Neural cell (in vitro differentiated cells): ENCODE results near the gene CLDN2. TPM values are rescaled to one million over a fixed set of nuclear protein-coding genes. Genes with fewer than 3 reads are reported as not detected.

Source experiments
- H2AFZ ChIP-seq: fragments of 200-600, 300-800 bp; sonication (generic), shearing (Covaris generic); 2 replicates; pipeline ENCODE4 v1.6.0; 2014; ENCODE audit warnings: low read depth, mild to moderate bottlenecking, antibody characterized with exemption, low read length, moderate library complexity
- H3F3A ChIP-seq: fragments of 200-600 bp; shearing (Covaris generic); 2 replicates; pipeline ENCODE4 v1.6.1; 2016; ENCODE audit warnings: mild to moderate bottlenecking, moderate library complexity, mixed read lengths, antibody characterized with exemption, low read length; ENCODE audit not compliant: insufficient read depth, poor library complexity, severe bottlenecking
- H3K27ac ChIP-seq: fragments of 200-600, 300-800 bp; sonication (generic), shearing (Covaris generic); 2 replicates; pipeline ENCODE4 v1.5.1; 2014; ENCODE audit warnings: mild to moderate bottlenecking, low read length, moderate library complexity
- H3K27me3 ChIP-seq: fragments of 300-800, 200-600 bp; sonication (generic), shearing (Covaris generic); 2 replicates; pipeline ENCODE4 v1.6.0; 2014; ENCODE audit warnings: mild to moderate bottlenecking, low read depth, low read length, moderate library complexity; ENCODE audit not compliant: insufficient read depth
- H3K36me3 ChIP-seq: fragments of 300-800, 200-600 bp; sonication (generic), shearing (Covaris generic); 2 replicates; pipeline ENCODE4 v1.5.1; 2014; ENCODE audit warnings: mild to moderate bottlenecking, antibody characterized with exemption, low read length, moderate library complexity; ENCODE audit not compliant: insufficient read depth
- H3K4me2 ChIP-seq: fragments of 300-800, 200-600 bp; sonication (generic), shearing (Covaris generic); 2 replicates; pipeline ENCODE4 v1.6.0; 2014; ENCODE audit warnings: mild to moderate bottlenecking, low read length
- H3K4me3 ChIP-seq: fragments of 300-800, 200-600 bp; sonication (generic), shearing (Covaris generic); 2 replicates; pipeline ENCODE4 v1.5.1; 2014; ENCODE audit warnings: mild to moderate bottlenecking, low read length, moderate library complexity
- H3K79me2 ChIP-seq: fragments of 200-600 bp; shearing (Covaris generic); replicated peaks from 2 replicates; pipeline ENCODE4 v1.6.0; 2014; ENCODE audit warnings: mild to moderate bottlenecking, low read length, moderate library complexity; ENCODE audit not compliant: insufficient read depth
- H3K9ac ChIP-seq: fragments of 300-800, 200-600 bp; sonication (generic), shearing (Covaris generic); 2 replicates; pipeline ENCODE4 v1.6.1; 2016; ENCODE audit warnings: mild to moderate bottlenecking, low read length, mixed read lengths
- H3K9me2 ChIP-seq: fragments of 200-600 bp; shearing (Covaris generic); 2 replicates; pipeline ENCODE4 v1.6.1; 2016; ENCODE audit warnings: mild to moderate bottlenecking, low read length, mixed read lengths; ENCODE audit not compliant: insufficient read depth
- H3K9me3 ChIP-seq: fragments of 200-600, 300-800 bp; sonication (generic), shearing (Covaris generic); 2 replicates; pipeline ENCODE4 v1.6.1; 2016; ENCODE audit warnings: mild to moderate bottlenecking, mixed run types, low read length, moderate library complexity, mixed read lengths
- H4K20me1 ChIP-seq: fragments of 200-600 bp; shearing (Covaris generic); 2 replicates; pipeline ENCODE4 v1.6.1; 2016; ENCODE audit warnings: mild to moderate bottlenecking, mixed run types; ENCODE audit not compliant: insufficient read depth
- CTCF ChIP-seq: fragments of 450-650 bp; IDR thresholded peaks from 2 replicates; pipeline ENCODE4 v1.5.1; 2014; ENCODE audit warnings: antibody characterized with exemption, mild to moderate bottlenecking, moderate library complexity; ENCODE audit not compliant: poor library complexity, severe bottlenecking
- EP300 ChIP-seq: fragments of 450-650 bp; conservative IDR thresholded peaks from 2 replicates; pipeline ENCODE4 v1.6.1; 2014; ENCODE audit warnings: antibody characterized with exemption, mild to moderate bottlenecking, moderate library complexity; ENCODE audit not compliant: poor library complexity, severe bottlenecking
- EZH2 ChIP-seq: fragments of 200-600, 300-800 bp; shearing (Covaris generic), sonication (generic); IDR thresholded peaks from 2 replicates; pipeline ENCODE4 v1.6.1; 2014; ENCODE audit warnings: antibody characterized with exemption, low read length, borderline replicate concordance, mild to moderate bottlenecking; ENCODE audit not compliant: insufficient read depth, poor library complexity, severe bottlenecking
- MXI1 ChIP-seq: fragments of 450-650 bp; conservative IDR thresholded peaks from 2 replicates; pipeline ENCODE4 v1.6.1; 2014; ENCODE audit warnings: antibody characterized with exemption, mild to moderate bottlenecking; ENCODE audit not compliant: poor library complexity, severe bottlenecking
- POLR2AphosphoS5 ChIP-seq: IDR thresholded peaks from 2 replicates; pipeline ENCODE4 v1.6.1; 2012
- RAD21 ChIP-seq: fragments of 450-650 bp; conservative IDR thresholded peaks from 2 replicates; pipeline ENCODE4 v1.6.1; 2014; ENCODE audit warnings: antibody characterized with exemption, mild to moderate bottlenecking, moderate library complexity
- REST ChIP-seq: IDR thresholded peaks from 2 replicates; pipeline ENCODE4 v1.6.1; 2012; ENCODE audit warnings: borderline replicate concordance
- SMC3 ChIP-seq: fragments of 450-650 bp; conservative IDR thresholded peaks from 2 replicates; pipeline ENCODE4 v1.6.1; 2014; ENCODE audit warnings: antibody characterized with exemption, mild to moderate bottlenecking, moderate library complexity; ENCODE audit not compliant: poor library complexity
- TAF1 ChIP-seq: IDR thresholded peaks from 2 replicates; pipeline ENCODE4 v1.6.1; 2012; ENCODE audit warnings: low read depth
- polyA plus RNA-seq: library from polyadenylated mRNA; depleted of rRNA; stranded (reverse); fragments of >200 nt; gene quantifications from 2 replicates; pipeline ENCODE4 v1.2.3, GENCODE V29; 2014

Gene CLDN2
- polyA plus RNA-seq, 1 donor from 2014 or later = not detected

GRCh38 chrX:106912864-106913263, 7.3 kb upstream of the CLDN2 start:
- Histone ChIP-seq H3F3A (no peaks in the 10 kb centered on the region), H3K9me3 (no peaks in the 10 kb centered on the region), H4K20me1 (no peaks in the 10 kb centered on the region), H3K27ac (no peak overlapping the region), H3K4me2 (no peak overlapping the region), H3K36me3 (no peaks in the 10 kb centered on the region), H3K79me2 (no peaks in the 10 kb centered on the region), H3K4me3 (no peak overlapping the region), H3K27me3 (no peaks in the 10 kb centered on the region), H3K9me2 (no peaks in the 10 kb centered on the region), H3K9ac (no peak overlapping the region), H2AFZ (no peak overlapping the region)
- TF ChIP-seq EZH2 (no peak), SMC3 (no peak)

GRCh38 chrX:106917830-106918500, 2.2 kb upstream of the CLDN2 start:
- Histone ChIP-seq H2AFZ (no peak overlapping the region), H3K4me2 (no peak overlapping the region)

GRCh38 chrX:106921637-106922036, 1.4 kb downstream of the CLDN2 start:
- no peaks in the 10 kb centered on the region for H3K79me2 ChIP-seq
- H3F3A ChIP-seq = no peaks in the 10 kb centered on the region
- no peak overlapping the region for H3K4me2 ChIP-seq
- no peaks in the 10 kb centered on the region for H3K9me2 ChIP-seq
- no peaks in the 10 kb centered on the region for H3K9me3 ChIP-seq
- no peak overlapping the region for H2AFZ ChIP-seq
- no peaks in the 10 kb centered on the region for H4K20me1 ChIP-seq
- H3K4me3 ChIP-seq = no peak overlapping the region
- no peak overlapping the region for H3K9ac ChIP-seq
- no peaks in the 10 kb centered on the region for H3K36me3 ChIP-seq
- no peaks in the 10 kb centered on the region for H3K27me3 ChIP-seq
- H3K27ac ChIP-seq = no peak overlapping the region
- TF ChIP-seq SMC3 (no peak), TAF1 (no peak), POLR2AphosphoS5 (no peak), CTCF (no peak), EP300 (no peak), REST (no peak), RAD21 (no peak)

More at GRCh38 chrX:106917830-106918500, 2.2 kb upstream of the CLDN2 start:
- no peak for TF ChIP-seq REST
- no peak for TF ChIP-seq RAD21
- TF ChIP-seq POLR2AphosphoS5 = no peak
- TF ChIP-seq MXI1 = no peak
- TF ChIP-seq TAF1 = no peak
- TF ChIP-seq SMC3 = no peak
- Histone ChIP-seq H3K4me3 (no peak overlapping the region), H3K79me2 (no peaks in the 10 kb centered on the region), H4K20me1 (no peaks in the 10 kb centered on the region), H3K27me3 (no peaks in the 10 kb centered on the region), H3K9ac (no peak overlapping the region), H3K27ac (no peak overlapping the region), H3F3A (no peaks in the 10 kb centered on the region), H3K36me3 (no peaks in the 10 kb centered on the region), H3K9me2 (no peaks in the 10 kb centered on the region), H3K9me3 (no peaks in the 10 kb centered on the region)
